NCI-H69 (cell line): ENCODE data around the gene ATF4.

Experiments
- DNase-seq: peaks from one replicate; lab custom pipeline; 2025; lab: John Stamatoyannopoulos, UW

Gene ATF4

DNA sequence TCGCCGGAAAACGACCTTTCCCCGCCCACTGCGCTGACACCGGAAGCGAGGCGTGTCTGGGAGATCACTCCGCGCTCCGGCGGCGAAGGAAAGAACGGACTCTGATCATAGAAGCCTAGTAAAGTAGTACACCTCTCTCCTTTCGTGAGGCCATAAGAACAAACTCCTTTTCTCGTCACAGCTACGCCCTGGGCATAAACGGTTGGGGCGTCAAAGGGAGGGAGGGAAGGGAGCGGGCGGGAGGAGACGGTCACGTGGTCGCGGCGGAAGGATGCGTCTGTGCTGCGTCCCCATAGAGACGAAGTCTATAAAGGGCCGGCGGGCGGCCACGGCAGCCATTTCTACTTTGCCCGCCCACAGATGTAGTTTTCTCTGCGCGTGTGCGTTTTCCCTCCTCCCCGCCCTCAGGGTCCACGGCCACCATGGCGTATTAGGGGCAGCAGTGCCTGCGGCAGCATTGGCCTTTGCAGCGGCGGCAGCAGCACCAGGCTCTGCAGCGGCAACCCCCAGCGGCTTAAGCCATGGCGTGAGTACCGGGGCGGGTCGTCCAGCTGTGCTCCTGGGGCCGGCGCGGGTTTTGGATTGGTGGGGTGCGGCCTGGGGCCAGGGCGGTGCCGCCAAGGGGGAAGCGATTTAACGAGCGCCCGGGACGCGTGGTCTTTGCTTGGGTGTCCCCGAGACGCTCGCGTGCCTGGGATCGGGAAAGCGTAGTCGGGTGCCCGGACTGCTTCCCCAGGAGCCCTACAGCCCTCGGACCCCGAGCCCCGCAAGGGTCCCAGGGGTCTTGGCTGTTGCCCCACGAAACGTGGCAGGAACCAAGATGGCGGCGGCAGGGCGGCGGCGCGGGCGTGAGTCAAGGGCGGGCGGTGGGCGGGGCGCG is at the start of gene ATF4:
Gene ATF4 (plus strand): TSS at position 337 of the 880 bp plus-strand sequence. CDS start 884 bp downstream, outside the sequence.
- peak; percentile 98 for DNase-seq

DNA sequence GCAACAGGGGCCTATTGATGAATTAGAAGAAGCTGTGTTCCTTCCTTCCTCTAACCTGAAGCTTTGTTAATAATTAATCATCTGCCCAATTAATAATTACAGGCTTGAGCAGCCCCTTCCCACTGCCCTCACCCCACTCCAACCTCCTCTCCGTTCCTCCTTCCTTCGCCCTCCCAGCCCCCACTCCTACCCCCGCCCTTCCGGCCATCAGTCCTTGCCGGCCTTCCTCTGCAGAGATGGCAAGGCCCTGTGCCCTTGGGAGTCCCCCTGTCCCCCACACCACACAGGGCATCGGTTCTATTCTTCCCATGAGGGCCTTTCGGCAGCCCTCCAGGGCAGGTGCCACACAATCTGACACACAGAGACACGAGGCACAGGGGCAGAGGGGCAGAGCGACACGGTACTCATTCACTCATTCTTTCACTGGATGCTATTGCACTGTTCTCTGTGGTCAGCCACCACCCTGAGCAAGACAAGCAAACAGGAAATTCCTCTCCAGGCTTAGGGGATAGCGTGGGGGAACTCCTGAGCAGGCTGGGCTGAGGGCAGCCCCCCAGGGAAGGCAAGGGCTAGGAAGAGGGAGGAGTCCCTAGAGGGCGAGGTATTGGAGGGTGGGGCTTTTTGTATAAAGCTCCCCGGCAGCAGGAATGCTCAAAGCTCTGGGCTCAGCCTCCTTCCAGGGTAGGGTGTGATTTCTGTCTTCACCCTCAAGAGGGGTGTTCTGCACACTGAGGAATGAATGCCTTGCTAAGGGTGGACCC is 48.8 kb upstream of the ATF4 start:
- DNase-seq: no peak

DNA sequence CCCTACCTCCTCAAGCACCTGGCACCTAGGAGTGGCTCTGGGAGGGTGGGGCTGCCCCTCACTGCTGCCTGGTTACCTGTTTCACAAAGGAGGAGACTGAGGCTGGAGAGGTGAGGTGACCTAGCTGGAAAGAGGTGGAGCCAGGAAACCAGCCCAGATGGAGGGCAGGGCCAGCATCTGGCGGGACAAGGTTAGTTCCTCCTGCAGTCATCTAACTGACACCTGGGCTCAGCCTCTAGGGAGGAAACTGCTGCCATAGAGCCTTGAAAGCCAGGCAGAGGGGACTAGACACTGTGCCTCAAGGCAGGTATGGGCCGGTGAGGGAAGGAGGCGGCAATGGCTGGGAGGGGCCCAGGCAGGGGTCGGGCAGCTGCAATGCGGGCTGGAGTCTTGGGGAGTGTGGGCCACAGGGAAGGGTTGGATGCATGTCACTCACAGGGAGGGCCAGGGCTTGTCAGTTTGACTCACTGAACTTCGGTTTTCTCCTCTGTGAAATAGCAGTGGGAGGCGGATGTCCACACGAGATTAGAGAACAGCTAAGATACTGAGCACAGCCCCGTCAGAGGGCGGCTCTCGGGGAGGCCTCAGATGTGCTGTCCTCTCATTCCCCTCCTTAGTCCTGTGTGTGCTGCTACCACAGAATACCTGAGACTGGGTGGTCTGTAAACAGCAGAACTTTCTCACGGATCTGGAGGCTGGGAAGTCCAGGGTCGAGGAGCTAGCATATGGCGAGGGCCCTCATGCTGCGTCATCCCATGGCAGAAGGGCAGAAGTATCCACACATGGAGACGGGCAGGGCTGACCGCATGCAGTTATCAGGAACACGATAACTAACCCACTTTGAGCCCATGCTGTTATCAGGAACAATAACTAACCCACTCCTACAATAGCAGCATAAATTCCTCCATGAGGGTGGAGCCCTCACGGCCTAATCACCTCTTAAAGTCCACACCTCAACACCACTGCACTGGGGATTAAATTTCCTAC is 47.5 kb upstream of the ATF4 start:
- DNase-seq: peak; percentile 73

- DNase-seq: no peak
Measured at GRCh38 chr22:39473851-39474250, 46.5 kb upstream of the ATF4 start.

DNA sequence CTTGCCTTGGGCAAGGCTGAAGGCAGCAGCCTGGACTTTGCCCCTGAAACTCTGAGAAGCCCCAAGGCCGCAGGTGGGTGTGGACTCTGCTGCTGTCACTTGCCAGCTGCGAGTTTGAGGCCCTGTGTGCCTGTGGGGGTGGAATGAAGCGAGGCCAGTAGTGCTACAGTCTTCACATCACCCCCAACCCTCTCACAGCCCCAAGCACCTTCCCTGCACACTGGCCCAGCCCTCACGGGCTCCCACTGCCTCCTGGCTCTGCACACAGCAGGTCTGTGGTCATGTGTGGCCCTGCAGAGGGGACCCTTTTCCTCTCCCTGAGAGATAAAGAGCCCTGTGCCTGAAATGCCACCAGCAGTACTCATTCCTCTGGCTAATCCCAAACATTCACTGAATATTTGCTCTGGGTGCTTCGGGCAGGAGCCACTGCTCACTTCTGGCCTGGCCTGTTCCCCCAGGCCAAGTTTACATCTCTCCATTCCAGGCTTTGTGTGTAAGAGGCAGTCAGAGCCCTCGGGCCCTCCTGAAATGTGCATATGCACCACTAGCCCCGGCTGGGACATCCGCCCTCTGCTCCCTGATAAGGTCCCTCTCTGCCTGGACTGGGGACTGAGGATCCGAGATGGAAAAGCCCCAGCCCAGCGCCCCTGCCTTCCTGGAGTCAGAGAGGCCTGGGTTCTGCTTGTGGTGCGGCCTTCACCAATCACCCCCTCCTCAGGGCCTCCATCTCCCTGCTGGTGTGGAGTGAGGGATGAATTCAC is 45.8 kb upstream of the ATF4 start:
- DNase-seq: no peak

DNA sequence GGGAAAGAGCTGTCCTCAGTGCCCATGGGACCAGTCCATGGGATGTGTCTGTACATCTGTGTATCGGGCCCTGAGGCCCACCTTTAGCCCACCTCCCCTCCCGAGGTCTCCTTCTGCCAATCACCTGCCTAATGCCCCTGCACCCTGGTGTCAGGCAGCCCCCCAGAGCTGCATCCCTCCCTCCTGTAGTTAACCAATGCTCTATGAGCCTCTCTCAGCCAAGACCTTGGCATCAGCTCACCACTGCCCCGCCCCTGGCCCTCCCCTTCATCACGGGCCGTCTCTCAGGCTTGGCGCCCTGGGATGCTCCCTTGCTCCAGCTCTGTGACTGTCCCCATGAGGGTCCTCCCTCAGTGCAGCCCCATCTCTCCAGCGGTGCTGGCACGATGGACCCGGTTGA is 45.0 kb upstream of the ATF4 start:
- DNase-seq: no peak

- DNase-seq: peak; percentile 42
Measured at GRCh38 chr22:39475902-39476301, 44.5 kb upstream of the ATF4 start.

DNA sequence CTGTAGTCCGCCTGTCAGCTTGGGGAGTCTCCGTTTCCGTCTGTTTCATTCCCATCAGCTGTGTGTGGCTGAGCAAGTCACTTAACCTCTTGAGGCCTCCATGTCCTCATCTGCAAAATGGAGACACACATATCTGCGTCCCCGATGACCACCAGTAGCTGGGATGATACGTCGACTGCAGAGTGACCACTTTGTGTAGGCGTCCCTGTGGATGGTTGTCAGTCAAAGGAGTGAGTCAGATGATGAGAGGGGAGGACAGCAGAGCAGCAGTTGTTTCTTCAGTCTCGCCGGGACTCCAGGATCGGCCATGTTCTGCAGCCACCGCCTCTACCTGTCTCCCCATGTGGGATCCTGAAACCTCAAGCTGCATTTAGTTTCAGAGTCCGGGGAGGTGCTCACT is 43.7 kb upstream of the ATF4 start:
- DNase-seq: no peak

GRCh38 chr22:39477542-39477941 is 42.8 kb upstream of the ATF4 start:
- DNase-seq: no peak

DNA sequence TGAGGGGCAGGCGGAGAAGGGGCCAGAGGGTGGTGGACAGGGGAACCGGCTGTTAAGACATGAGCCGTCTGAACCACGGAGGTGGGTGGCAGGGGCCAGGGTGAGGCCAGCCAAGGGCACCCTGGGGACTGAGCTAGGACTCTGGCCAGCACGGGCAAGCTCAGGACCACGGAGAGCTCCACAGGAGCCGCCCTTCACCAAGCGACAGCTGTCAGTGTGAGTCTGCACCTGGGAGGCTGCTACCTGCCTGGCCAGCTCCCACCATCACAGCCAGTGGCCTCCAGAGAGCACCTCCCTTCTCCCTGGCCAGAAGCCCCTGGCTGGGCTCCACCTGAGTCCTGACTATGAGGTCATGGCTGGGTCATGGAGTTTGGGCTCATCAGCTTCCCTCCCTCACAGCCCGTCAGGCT is 41.9 kb upstream of the ATF4 start:
- no peak for DNase-seq

DNA sequence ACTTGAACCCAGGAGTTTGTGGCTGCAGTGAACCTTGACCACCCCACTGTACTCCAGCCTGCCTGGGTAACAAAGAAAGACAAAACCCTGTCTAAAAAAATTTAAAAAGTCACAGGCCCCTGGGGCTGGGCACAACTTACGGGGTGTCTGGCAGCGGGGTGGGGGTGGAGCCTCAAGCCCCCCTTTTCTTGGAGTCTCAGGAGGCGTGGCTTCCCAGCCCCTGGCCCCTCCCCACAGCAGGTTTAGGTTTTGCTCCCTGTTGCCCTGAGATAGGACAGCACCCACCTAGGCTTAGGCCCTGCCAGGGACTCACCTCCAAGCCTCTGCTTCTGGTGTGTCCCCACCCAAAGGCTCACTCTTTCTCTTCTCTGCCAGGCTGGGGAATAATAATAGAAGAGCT is 41.1 kb upstream of the ATF4 start:
- DNase-seq: no peak

GRCh38 chr22:39480557-39480956 is 39.8 kb upstream of the ATF4 start:
- DNase-seq: no peak

- DNase-seq: no peak
Measured at GRCh38 chr22:39481054-39481453, 39.3 kb upstream of the ATF4 start.

- DNase-seq: no peak
Measured at GRCh38 chr22:39481595-39481994, 38.8 kb upstream of the ATF4 start.

DNA sequence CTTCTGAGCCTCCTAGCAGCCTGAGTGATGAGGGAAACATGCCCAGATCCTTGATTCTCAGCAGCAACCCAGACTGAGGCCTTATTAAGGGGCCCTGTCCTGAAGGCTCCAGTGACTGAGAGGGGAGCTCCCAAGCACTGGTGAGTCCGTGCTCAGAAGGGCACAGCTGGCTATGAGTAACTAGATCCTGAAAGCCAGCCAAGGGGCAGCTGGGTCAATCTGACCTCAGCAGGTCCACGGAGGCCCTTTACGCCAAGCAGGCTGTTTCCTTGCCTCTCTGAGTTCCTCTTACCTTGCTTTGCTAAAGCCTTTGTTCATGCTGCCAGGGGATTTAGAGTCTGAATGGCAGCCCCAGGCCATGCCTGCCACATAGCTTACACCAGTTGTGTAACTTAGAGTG is 37.6 kb upstream of the ATF4 start:
- no peak for DNase-seq

DNA sequence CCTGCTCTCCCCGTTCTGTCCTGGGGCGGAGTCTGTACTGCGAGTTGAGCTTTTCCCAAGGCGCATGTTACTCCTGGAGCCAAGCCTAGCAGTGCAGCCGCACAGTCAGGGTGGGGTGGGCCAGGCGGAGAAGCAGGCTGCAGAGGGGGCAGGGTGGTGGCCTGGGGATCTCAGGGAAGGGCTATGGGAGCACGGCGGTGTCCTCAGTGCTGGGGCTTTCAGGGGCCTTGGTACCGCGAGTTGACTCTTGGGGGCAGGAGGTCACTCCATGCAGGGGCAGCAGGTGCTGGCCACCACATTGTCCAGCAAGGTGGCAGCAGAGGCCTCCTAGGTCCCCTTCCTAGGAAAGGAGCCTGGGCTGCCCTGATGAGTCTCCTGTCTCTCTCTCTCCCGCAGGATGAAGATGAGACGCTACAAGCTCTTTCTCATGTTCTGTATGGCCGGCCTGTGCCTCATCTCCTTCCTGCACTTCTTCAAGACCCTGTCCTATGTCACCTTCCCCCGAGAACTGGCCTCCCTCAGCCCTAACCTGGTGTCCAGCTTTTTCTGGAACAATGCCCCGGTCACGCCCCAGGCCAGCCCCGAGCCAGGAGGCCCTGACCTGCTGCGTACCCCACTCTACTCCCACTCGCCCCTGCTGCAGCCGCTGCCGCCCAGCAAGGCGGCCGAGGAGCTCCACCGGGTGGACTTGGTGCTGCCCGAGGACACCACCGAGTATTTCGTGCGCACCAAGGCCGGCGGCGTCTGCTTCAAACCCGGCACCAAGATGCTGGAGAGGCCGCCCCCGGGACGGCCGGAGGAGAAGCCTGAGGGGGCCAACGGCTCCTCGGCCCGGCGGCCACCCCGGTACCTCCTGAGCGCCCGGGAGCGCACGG is 33.2 kb upstream of the ATF4 start:
- no peak for DNase-seq

DNA sequence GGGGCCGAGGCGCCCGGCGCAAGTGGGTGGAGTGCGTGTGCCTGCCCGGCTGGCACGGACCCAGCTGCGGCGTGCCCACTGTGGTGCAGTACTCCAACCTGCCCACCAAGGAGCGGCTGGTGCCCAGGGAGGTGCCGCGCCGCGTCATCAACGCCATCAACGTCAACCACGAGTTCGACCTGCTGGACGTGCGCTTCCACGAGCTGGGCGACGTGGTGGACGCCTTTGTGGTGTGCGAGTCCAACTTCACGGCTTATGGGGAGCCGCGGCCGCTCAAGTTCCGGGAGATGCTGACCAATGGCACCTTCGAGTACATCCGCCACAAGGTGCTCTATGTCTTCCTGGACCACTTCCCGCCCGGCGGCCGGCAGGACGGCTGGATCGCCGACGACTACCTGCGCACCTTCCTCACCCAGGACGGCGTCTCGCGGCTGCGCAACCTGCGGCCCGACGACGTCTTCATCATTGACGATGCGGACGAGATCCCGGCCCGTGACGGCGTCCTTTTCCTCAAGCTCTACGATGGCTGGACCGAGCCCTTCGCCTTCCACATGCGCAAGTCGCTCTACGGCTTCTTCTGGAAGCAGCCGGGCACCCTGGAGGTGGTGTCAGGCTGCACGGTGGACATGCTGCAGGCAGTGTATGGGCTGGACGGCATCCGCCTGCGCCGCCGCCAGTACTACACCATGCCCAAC is 32.4 kb upstream of the ATF4 start:
- DNase-seq: no peak

DNA sequence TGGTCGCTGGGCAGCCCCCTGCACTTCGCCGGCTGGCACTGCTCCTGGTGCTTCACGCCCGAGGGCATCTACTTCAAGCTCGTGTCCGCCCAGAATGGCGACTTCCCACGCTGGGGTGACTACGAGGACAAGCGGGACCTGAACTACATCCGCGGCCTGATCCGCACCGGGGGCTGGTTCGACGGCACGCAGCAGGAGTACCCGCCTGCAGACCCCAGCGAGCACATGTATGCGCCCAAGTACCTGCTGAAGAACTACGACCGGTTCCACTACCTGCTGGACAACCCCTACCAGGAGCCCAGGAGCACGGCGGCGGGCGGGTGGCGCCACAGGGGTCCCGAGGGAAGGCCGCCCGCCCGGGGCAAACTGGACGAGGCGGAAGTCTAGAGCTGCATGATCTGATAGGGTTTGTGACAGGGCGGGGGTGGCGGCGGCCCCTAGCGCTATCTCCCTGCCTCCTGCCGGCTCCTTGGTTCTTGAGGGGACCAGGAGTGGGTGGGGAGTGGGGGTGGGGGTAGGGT is 31.7 kb upstream of the ATF4 start:
- no peak for DNase-seq
